ENCODE measurements around the gene LCK.

LCK gene

DNA sequence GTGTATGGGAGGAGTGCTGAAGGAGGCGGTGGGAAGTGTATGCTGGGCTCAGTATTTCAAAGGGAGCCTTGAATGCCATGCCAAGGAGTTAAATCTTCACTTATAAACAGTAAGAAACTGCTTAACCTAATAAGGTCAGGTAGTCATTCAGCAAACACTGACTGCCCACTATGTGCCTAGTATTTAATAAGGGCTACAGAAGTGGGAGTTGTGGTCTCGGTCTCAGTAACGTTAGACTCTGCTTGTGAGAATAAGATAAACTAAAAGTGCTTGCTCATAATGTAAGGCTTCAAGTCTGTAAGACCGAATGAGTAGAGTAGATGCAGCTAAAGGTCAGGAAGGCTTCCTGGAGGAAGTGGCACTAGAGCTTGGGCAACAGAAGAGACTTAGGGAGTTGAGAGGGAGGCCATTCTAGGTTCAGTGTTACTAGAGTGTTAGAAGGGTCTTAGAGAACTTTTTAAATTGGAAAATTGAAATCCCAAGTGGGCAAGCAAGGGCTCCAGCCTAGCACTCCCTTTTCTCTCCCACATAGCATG lies 78.9 kb downstream of the LCK start:
- DNase-seq = no peak

DNA sequence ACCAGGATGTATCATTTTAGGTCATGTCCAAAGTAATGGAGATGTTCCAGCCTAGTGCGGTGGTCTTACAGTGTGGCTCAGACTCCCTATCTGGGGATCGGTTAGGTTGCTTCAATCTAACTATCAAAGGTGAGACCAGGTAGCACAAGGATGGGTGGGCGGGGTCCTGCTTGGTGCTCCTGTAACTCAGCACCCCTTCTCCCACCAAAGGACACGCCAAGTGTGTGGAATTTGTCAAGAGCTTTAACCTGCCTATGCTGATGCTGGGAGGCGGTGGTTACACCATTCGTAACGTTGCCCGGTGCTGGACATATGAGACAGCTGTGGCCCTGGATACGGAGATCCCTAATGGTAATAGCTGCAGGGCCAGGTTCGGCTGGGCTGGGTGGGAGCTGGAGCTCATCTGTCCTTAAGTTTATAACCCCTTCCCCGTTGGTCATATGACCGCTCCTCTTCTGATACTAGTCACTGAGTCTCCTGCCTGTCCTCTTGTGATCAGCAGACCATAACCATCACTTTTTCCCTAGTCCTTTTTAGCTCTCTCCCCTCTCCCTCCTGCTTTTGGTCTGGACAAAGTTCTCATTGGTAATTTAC lies 79.6 kb downstream of the LCK start:
- DNase-seq = no peak

DNA sequence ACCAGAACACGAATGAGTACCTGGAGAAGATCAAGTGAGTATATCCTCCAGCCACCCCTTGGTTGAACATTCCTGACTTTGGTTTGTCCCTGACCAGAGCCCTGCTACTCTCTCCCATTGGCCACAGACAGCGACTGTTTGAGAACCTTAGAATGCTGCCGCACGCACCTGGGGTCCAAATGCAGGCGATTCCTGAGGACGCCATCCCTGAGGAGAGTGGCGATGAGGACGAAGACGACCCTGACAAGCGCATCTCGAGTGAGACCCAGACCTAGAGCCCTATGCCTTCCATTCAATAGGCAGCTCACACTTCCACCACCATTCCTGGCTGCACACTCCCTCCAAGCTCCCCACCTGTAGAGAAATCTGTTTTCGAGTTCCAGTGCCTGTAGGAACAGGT lies 80.5 kb downstream of the LCK start:
- no peak for DNase-seq

DNA sequence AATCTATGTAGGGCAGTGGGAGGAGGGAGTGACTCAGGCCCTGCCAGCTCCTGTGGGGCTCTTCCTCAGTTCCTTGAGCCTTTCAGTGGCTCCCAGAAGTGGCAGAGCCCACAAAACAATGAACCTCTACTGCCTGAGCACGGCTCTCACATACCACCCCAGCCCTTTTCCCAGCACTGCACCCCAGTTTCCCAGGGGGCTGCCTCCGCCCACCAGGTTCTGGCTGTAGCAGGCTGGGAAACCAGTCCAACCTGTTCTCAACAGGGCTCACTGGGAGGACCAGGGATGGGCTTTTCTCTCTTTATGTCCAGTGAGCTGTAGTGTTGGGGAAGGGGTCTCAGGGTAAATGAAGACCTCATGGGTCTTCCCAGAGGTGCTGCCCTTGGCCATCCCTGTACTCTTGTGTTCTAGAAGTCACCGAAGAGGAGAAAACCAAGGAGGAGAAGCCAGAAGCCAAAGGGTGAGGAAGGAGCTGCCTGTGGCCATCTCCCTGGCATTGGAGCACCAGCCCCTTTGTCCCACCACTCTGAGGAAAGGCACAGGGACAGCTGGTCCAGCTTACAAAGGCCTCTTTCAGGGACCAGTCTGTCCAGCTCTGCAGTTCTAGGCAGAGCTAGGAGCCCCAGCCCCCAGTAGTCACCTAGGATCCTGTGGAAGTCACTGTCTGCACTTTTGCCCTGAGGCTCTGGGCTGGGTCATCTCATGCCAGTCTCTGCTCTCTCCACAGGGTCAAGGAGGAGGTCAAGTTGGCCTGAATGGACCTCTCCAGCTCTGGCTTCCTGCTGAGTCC lies 81.4 kb downstream of the LCK start:
- DNase-seq = no peak

DNA sequence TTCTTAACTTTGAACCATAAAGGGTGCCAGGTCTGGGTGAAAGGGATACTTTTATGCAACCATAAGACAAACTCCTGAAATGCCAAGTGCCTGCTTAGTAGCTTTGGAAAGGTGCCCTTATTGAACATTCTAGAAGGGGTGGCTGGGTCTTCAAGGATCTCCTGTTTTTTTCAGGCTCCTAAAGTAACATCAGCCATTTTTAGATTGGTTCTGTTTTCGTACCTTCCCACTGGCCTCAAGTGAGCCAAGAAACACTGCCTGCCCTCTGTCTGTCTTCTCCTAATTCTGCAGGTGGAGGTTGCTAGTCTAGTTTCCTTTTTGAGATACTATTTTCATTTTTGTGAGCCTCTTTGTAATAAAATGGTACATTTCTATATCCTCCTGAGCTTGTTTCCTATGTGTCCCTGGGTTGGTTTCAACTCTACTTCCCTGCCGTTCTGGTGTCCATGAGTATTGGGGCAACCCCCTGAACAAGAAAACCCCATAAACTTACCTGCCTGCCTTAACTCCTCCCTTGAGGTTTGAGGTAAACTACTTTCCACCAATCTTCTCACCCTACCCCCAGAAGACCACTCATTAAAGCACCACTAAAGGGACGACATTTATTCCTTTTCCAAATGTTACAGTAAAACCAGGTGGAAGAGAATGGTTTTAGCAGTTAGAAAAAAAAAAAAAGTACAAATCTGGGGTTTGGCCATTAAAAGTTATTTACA lies 82.3 kb downstream of the LCK start:
- DNase-seq = no peak

DNA sequence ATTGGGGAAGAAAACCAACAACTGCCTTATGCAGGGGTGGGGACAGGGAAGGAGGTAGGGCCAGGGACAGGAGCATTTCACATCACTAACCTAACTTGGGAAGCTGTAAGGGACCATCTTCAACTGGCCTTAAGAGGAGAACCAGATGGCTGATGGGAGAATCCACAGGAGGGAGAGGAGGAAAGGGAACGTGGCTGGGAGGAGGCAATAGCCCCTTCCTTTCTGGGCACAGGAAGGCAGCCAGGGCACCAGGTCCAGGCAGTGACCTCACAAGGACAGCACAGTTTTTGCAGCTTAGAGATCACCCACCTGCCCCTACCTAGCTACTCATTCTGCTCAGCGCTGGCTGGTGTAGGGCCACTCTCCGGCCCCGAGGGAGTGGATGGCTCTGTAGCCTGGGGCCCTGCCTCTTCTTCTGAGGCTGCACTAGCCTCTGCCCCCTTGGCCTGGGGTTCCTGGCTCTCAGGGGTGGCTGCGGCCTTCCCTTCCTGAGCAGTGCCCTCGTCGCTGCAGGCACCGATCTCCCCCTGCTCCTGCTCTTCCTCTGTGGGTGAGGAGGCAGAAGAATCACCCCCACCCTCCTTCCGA lies 83.3 kb downstream of the LCK start:
- no peak for DNase-seq

DNA sequence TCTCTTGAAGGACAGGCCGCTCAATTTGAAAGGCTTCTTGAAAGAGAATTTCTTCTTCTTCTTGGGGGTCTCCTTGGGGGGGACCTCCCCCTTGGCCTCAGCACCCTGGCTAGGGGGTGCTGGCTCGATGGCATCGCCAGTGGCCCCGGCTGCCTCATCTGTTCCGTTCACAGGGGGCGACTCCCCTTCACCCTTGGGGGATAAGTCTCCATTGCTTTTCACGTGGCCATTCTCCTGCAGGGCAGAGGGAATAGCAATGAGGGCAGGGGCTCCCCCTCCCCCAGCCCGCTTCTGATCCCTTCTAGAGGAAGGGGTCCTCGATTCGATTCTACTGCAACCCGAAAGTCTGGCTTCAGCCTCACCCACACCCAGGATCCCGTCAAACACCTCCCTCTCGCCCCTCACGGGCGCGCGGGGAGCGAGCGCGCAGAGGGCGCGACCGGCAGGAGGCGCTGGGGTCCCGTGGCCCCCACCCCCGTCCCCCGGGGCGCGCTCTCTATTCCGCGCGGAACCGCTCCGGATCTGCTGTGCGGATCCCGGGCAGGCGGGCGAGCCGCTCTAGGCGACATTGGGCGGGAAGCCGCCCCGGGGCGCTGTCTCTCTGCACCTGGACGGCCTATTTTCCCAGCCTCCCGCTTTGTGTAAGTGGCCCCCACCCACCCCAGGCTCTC lies 83.9 kb downstream of the LCK start:
- DNase-seq = peak; percentile 48

DNA sequence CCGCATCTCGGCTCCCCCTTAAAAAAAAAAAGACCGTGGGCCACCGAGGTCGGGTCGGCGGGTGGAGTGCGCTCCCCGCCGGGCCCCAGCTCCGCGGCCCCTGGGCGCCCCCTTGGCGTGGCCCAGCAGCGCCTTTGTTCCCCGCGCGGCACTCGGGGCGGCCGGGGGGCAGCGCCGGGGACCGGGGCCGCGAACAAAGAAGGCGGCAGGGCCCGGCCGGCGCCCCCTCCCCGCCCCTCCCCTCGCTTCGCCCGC lies 84.4 kb downstream of the LCK start:
- no peak for DNase-seq

Data from fibroblast of skin of abdomen (primary cell).